DMS53 treated with DMSO at 0.1 percent for 48 hours (cell line): Measurements from ENCODE around the gene PTPRN2.

Experiments used
- DNase-seq: peaks from one replicate; lab custom pipeline; 2025; ENCODE audit not compliant: unreplicated experiment; lab: John Stamatoyannopoulos, UW

The PTPRN2 gene

DNA sequence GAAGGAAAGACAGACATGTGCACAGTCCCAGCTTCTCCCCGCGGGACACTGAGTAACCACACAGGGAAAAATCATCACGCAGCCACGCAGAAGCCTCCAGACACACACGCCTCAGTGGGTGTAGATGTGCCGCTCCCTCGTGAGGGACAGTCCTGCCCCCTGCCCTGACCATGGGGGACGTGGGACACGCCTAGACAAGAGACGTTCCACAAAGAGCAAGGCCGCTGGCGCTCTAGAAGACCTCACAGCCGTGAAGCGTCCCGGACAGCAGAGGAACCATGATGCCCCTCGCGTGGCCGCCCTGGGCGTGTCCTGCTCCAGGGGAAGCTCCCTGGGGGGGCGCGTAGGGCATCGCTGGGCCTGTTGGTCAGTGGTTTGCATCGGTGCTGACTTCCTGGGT lies 1040.0 kb downstream of the PTPRN2 start:
- DNase-seq, result no peak

DNA sequence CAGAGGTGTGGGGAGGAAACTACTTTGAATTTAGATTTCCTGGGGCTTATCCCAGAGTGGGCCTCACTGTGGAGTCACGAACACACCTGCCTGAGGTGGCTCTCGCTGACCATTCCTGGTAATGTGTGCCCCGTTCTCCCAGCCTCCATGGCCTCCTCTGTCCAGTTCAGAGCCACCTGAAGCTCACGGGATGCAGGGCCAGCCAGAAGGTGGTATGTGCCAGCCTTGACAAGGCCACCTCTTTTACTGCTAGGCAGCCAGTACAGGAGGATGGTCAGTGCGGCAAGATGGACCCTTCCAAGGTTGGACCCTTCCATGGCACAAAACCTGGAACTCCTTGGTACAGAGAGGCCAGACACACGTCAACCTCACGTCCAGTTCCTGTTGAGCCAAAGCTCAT lies 1040.5 kb downstream of the PTPRN2 start:
- no peak for DNase-seq

DNA sequence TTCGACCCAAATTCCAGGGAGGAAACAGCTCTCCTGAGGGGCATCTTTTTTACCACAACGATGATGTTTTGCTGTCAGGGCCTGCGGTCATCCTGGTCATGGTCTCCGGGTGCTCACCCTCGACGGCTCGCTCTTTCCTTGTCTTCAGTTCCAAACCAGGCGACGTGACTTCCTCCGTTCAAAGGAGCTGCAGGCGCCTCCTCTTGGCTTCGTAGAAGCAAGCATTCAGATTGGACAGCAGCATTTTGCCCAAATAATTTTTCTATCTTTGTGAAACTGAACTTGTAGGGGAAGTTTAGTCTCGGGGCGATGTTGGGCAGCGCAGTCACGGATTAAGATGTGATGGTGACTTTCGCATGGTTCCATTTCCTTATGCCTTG lies 1042.0 kb downstream of the PTPRN2 start:
- no peak for DNase-seq

DNA sequence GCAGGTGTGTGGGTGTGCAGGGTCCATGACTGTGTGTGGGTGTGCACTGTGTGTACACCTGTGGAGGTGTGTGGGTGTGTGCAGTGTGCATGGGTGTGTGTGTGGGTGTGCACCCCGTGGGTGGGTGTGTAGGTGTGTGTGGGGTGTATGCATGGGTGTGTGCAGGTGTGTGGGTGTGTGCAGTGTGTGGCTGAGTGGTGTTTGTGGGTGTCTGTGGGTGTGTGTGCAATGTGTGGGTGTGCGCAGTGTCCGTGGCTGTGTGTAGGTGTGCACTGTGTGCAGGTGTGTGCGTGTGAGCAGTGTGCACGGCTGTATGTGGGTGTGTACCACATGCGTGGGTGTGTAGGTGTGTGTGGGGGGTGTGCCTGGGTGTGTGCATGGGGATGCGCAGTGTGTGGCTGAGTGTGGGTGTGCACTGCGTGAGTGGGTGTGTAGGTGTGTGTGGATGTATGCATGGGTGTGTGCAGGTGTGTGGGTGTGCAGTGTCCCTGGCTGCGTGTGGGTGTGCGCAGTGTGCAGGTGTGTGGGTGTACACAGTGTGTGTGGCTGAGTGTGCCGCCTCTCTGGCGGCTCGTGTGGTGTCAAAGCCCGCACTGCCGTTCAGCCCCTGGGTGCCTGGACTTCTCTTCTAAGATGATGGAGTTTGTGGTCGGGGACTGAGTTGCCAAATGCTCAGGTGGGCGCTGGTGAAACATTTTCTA lies 1042.5 kb downstream of the PTPRN2 start:
- DNase-seq, result no peak

DNA sequence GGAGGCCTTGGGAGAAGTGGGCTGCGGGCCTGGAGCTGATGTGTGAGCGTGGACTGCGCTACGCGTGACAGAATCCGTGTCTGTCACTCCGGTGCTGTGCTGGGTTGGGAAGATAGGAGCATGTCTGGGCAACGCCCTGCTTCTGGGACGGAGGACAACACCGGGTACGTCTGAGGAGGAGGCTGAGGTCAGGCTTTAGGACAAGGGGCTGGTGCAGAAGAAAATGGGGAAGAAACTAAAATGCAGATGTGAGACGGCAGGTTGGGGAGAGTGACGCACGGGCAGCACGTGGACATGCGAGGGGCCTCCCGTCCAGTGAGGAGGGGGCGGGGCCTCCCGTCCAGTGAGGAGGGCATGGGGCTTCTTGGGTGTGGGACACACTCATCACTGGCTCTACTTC lies 1043.4 kb downstream of the PTPRN2 start:
- no peak for DNase-seq

DNA sequence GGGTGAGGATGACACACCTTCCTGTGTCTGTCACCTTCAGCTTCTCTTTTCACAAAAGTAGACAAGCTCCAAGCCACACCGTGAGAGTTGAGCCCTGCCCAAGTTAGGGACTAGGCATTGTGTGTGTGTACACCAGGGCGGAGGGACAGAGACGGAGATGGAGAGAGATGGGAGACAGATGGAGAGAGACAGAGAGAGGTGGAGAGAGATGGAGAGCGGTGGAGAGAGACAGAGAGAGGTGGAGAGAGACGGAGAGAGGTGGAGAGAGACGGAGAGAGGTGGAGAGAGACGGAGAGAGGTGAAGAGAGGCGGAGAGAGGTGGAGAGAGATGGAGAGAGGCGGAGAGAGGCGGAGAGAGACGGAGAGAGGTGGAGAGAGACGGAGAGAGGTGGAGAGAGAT lies 1043.8 kb downstream of the PTPRN2 start:
- DNase-seq, result no peak

DNA sequence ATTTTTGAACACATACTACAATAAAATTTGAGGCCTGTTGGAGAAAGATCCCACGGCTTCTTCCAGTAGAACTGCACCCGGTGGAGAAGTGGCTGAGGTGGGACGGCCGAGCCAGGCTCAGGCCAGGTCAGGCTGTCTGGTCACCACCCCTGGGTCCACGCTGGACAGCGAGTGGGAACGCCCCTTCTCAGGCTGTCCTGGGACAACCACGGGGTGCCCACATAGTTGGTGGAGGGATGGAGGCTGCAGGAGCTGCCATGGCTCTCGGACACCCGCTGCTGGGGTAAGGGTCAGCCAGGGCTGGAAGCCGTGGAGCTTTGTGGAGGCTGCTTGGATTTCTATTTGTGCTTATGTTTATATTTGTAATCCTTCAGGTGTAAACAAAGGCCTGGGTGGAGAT lies 1044.3 kb downstream of the PTPRN2 start:
- no peak for DNase-seq

DNA sequence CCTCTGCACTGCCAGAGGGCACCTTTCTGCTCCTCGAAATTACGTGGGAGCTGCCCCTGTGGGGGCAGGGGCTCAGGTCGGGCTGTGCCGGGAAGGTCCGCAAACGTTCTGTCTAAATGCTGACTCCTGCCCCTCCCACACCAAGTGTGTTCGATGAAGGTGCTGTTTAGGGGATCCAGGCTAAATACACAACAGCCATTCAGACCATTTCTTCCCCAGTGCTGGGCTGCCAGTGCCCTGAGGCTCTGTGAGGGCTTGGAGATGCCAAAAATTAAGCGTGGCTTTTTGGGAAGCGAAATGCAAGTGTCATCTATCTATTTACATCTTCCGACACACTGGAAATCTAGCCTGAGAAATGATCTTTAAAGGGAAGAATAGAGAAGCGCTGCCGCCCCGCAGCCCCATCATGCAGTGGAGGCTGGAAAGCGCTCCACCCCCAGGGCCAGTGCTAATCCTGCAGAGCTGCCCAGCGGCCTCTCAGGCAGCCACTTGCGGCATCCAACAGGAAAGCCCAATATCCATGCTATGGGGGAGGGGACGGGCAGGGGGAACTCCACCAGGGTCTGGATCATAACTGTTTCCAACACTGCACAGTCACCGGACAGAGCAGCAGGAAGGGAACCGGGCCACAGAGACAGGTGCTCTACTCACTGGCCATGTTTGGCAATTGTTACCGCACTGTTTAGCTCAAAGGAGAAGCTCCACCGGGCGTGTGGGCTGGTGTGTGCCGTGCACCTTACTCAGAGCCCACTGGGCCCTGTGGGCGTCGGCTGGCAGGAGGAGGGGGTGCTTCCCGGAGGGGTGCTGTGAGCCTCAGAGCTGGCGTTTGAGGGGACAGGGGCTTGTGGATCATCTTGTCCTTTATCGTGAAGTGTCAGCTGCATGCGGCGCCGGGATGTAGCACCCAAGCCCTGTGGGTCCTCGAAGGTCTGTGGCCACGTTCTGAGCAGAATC lies 1045.3 kb downstream of the PTPRN2 start:
- no peak for DNase-seq

DNA sequence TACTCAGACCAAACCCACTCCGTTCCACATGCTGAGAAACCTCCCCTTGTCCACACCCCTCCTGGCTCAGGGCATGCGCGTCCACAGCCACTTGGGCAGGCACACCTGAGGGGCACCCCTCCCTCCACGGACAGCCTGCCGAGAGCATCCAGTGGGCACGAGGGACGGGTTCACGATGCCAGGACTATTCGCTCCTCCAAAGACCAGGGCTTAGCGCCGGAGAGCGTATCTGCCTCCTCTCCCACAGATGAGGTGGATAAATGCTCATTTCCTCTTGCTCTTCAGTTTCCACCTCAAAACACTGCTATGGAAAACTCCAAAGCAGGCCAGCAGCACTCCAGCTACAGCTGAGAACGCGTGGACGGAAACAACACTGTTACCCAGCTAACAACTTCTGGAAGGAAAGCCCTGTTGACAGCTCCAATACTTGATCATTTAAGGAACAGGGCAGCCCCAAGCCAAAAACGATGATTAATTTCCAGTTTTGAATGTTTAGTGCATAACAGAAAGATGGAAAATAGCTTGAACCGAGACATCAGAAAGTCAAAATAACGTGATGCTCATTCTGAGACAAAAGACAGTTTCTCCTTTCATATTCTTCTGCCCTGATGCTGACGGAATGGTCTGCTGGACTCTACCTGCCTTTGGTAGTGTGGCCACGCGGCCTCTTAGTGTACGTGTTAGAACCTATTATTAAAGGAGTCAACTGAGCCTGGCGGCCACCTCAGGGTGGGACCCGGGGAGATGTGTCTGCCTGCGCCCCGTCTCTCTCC lies 1046.1 kb downstream of the PTPRN2 start:
- no peak for DNase-seq

DNA sequence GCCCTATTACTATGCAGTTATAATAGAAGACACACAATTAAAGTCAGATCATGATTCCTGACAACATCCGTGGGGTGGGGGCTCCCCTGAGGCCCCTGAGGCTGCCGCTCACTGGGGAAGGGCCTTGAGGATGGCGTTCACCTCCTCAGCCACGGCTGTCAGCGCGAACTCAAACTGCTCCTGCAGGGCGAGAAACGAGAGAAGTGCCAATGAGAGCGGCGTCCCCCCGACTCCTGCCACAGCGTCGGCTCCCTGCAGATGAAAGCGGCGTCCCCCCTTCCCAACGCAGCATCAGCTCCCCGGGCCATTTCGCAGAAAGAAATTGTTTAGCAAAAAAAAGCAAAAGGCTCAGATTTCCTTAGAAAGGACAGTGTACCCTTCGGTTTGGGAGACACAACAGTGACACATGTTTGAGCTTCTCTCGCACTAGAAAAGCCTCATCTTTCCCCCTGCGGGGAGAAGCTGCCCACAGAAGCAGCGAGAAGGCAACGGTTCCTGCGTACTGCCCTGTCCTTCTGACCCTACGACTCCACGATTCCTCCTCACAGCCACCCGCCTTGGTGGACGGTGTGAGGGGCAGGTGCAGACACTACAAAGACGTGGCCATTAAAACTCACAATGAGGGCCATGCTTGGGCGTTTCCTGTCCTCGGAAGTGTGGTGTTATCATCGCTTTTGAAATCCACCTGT lies 1046.9 kb downstream of the PTPRN2 start:
- DNase-seq, result no peak

DNA sequence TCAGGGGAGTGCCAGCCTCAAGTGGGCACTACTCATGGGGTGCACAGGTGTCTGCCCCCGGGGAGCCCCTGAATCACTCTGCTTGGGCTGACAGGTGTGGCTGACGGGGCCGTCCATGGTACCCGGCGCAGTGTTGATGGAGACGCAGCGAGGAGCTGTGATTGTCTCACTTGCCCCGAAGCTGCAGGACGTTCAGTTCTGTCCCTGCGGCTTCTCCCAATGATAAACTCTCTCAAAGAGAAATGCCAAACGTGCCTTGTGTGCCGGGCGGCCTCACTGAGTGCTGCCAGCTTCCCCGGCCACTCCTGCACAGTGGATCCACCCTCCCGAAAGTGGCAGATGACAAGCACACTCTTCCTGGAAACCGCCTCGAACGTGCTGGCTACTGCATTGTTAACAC lies 1047.6 kb downstream of the PTPRN2 start:
- no peak for DNase-seq

DNA sequence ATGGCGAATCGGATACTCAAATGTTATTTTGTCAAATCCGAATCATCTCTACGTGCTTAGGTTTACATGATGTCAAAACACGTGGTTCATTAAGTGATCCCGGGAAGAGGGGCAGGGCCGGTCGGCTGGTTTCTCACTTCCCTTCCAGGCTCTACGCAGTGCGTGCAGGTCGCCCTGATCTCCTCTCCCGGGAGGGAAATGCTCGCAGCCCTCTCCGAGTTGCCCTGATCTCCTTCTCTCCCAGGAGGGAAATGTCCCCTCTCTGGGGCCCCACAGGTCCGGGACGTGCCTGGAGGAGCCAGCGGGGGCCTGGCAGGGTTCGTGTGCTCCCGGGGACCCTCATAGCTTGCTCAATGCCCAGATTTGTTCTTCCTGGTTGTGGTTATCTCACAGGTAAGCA lies 1048.1 kb downstream of the PTPRN2 start:
- DNase-seq, result no peak

DNA sequence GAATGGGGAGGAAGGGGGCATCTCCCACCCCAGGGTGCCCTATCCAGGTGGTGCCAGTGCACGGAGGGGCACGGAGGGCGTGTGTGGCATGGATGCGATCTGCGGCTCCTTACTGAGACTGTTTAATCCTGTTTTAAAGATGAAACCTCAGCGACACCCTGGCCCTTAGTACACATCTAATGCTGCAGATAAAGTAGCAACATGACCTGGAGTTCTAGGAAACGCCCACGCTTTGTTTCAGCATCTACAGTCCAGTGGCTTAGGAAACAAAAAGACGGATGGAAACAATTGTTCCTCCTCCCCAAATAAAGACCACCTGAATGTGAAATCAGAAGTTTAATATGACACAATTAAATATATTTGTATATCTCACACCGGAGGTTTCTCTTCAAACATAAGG lies 1048.9 kb downstream of the PTPRN2 start:
- no peak for DNase-seq

DNA sequence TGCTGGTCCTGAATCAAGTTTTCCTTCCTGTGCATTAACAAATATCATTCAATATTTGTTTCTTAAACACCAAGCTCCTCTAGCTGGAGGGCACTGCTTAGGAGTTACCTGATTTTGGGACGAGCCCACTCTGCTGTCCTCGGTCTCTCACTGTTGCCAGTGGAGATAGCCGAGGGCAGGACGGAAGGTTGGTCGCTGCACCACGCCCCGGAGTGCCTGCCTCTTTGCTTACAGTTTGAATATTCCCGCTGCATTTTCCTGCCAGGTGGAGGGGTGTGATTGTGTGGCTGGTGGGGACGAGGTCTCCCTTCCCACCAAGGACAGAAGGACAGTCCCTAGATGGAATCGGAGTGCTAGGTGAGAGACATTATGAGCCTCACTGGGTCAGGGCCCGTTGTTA lies 1049.3 kb downstream of the PTPRN2 start:
- no peak for DNase-seq

DNA sequence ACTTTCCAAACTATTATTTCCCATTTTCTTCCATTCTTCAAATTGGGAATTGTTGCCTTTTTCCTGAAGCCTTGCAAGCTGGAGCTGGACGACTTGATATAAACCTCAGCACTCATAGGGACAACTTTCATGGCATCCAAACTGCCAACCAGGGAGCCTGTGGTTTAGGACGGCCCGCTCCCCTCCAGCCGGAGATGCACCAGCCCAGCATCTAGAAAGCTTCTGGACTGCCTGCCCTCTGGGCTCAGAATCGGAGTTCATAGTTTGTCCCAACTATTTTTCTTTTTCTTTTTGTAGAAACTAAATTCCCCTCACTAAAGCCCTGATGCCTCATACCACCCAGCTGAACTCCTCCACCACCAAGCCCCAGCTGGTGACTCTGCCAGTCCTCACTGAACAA lies 1050.6 kb downstream of the PTPRN2 start:
- no peak for DNase-seq

DNA sequence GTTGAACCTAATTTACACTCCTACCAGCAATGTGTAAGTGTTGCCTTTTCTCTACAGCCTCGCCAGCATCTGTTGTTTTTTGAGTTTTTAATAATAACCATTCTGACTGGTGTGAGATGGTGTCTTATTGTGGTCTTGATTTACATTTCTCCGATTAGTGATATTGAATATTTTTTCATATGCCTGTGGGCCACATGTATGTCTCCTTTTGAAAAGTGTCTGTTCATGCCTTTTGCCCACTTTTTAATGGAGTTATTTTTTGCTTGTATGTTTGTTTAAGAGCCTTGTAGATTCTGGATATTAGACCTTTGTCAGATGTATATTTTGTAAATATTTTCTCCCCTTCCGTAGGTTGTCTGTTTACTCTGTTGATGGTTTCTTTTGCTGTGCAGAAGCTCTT lies 1055.6 kb downstream of the PTPRN2 start:
- DNase-seq, result no peak

DNA sequence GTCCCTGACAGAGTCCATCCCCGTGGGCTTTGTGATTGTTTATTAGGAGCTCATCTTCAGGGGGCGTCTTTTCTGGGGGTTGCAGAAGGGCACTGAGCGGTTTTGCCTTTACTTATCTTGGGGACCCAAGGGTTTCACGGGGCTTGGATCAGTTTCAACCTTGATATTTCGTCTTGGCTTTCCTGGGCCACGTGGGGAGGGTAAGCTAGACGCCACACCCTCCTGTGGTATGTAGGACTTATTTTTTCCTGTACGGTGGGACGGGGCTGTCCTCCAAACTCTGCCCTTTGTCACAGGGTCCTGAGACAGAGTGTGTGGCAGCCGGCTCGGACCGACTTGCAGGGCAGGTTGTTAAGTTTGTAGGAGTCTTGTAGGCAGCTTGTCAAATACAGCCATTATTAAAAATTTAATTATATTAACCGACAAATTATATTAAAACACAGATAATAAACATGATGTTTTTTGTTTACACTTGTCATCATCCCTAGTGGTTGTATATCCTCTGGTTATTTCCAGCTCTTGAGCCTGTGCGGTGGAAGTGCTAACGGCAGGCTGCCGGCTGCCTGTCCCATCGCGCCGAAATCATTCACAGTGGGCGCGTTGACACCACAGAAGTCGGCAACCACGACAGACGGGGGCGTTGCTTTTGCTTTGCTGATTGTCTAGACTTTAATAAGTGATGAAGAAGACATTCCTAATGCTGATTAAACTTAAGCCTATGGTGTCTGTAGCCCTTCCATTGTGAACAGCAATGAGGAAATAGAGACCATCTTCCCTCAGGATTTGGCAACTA lies 1057.7 kb downstream of the PTPRN2 start:
- DNase-seq, result no peak

DNA sequence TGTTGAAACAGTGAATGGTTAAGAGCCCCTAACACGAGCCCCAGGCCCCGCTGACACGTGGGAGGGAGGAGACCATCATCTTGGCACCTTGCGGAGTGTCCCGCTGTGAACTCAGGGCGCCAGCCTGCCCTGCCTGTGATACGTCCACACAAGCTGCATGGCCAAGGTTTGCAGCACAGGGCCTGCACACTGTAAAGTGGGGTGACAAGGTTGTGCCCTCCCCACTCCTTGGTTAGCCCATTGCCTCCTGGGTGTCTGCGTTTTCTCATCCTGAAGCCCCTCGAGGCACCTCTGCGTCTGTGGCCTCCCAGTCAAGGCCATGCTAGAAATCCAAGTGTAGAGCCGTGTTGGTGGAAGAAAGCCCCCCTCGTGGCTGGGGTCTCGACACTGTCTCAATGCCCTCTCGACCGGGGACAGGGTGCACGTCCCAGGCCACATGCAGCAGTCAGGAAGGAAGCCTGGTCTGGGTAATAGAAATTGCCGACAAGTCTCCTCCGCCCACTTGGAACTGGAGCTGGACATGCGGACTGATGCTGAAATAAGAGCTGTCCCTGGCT lies 1058.8 kb downstream of the PTPRN2 start:
- DNase-seq, result no peak

DNA sequence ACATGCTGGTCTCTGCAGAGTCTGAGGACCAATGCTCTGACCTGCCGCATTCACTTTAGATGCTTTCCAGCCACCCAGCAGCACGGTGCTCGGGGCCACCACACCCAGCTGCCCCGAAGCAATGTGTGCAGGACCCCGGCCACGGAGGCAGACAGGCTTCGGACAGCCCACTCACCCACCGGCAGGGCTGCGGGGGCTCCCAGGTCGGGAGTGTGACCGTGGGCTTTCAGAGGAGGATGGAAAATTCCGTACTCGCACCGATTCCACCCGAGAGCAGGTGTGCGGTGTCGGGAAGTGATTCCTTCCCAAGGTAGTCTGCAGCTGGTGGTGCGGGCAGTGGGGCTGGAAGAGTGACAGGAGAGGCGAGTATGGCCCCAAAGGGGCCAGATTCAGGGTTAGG lies 1059.9 kb downstream of the PTPRN2 start:
- DNase-seq, result no peak
